Mesendoderm (in vitro differentiated cells): ENCODE measurements around the gene ERC2.

Experiments used
- DNase-seq: peaks from one replicate; pipeline ENCODE4 v3.0.0; 2013
- H2AK5ac ChIP-seq: 2 replicates; pipeline ENCODE4 v1.6.1; 2013; ENCODE audit warnings: low read length, inconsistent platforms
- H2BK120ac ChIP-seq: 2 replicates; pipeline ENCODE4 v1.6.1; 2013; ENCODE audit warnings: low read depth, mild to moderate bottlenecking, low read length, moderate library complexity, mixed read lengths
- H2BK15ac ChIP-seq: replicated peaks from 2 replicates; pipeline ENCODE4 v1.6.1; 2013; ENCODE audit warnings: low read depth, mild to moderate bottlenecking, moderate library complexity
- H2BK5ac ChIP-seq: 2 replicates; pipeline ENCODE4 v1.6.1; 2013; ENCODE audit warnings: low read length, inconsistent platforms
- H3K18ac ChIP-seq: 2 replicates; pipeline ENCODE4 v1.6.1; 2013; ENCODE audit warnings: mild to moderate bottlenecking, low read length, mixed read lengths
- H3K23ac ChIP-seq: one replicate; pipeline ENCODE4 v1.6.1; 2013; ENCODE audit warnings: low read length
- H3K27ac ChIP-seq: 2 replicates; pipeline ENCODE4 v1.5.1; 2013; ENCODE audit warnings: low read depth, mild to moderate bottlenecking, inconsistent platforms, low read length, moderate library complexity
- H3K27me3 ChIP-seq: 2 replicates; pipeline ENCODE4 v1.6.1; 2013; ENCODE audit warnings: low read length, control low read depth, mild to moderate bottlenecking, inconsistent platforms; ENCODE audit not compliant: insufficient read depth, poor library complexity
- H3K36me3 ChIP-seq: 2 replicates; pipeline ENCODE4 v1.6.1; 2013; ENCODE audit warnings: low read length, inconsistent platforms; ENCODE audit not compliant: control insufficient read depth, insufficient read depth
- H3K4ac ChIP-seq: one replicate; pipeline ENCODE4 v1.6.1; 2013; ENCODE audit warnings: low read depth, mild to moderate bottlenecking, low read length, moderate library complexity
- H3K4me1 ChIP-seq: 2 replicates; pipeline ENCODE4 v1.6.1; 2013; ENCODE audit warnings: low read depth, low read length, inconsistent platforms; ENCODE audit not compliant: control insufficient read depth
- H3K4me2 ChIP-seq: 2 replicates; pipeline ENCODE4 v1.6.1; 2013; ENCODE audit warnings: low read length
- H3K4me3 ChIP-seq: 2 replicates; pipeline ENCODE4 v1.5.1; 2013; ENCODE audit warnings: mild to moderate bottlenecking, low read length
- H3K56ac ChIP-seq: one replicate; pipeline ENCODE4 v1.6.1; 2013; ENCODE audit warnings: low read length
- H3K79me1 ChIP-seq: 2 replicates; pipeline ENCODE4 v1.6.1; 2013; ENCODE audit warnings: low read length, inconsistent platforms
- H3K79me2 ChIP-seq: 2 replicates; pipeline ENCODE4 v1.6.1; 2013; ENCODE audit warnings: mild to moderate bottlenecking, low read length; ENCODE audit not compliant: control insufficient read depth, insufficient read depth
- H3K9ac ChIP-seq: 2 replicates; pipeline ENCODE4 v1.6.1; 2013; ENCODE audit warnings: low read length, inconsistent platforms
- H4K5ac ChIP-seq: one replicate; pipeline ENCODE4 v1.6.1; 2013; ENCODE audit warnings: low read length
- H4K8ac ChIP-seq: one replicate; pipeline ENCODE4 v1.6.1; 2013; ENCODE audit warnings: low read depth, mild to moderate bottlenecking, control low read depth, low read length, moderate library complexity
- WGBS: extraction: QIAGEN DNeasy Blood & Tissue Kit; methylation state at CpG from one replicate; pipeline ENCODE4 v1.1.7; 2013; ENCODE audit warnings: low lambda C conversion rate, missing lambda C conversion rate; ENCODE audit not compliant: insufficient coverage; ENCODE audit errors: extremely low coverage; 5-methylcytosine and 5-hydroxymethylcytosine counted together

The ERC2 gene

GRCh38 chr3:56304069-56304468 lies 164.2 kb downstream of the ERC2 start:
- no peak overlapping the region for H3K4me2 ChIP-seq
- DNase-seq = no peak
- H3K4ac ChIP-seq = no peak overlapping the region

GRCh38 chr3:56303487-56303886 lies 164.8 kb downstream of the ERC2 start:
- Histone ChIP-seq H2AK5ac (no peak overlapping the region), H2BK15ac (no peak overlapping the region), H3K27me3 (no peaks in the 10 kb centered on the region)

More at GRCh38 chr3:56304069-56304468, 164.2 kb downstream of the ERC2 start:
- H2BK15ac ChIP-seq = no peak overlapping the region
- H3K9ac ChIP-seq = no peak overlapping the region
- H3K79me1 ChIP-seq = no peaks in the 10 kb centered on the region
- no peak overlapping the region for H2BK5ac ChIP-seq
- H3K27me3 ChIP-seq = no peaks in the 10 kb centered on the region
- no peak overlapping the region for H3K23ac ChIP-seq
- H3K36me3 ChIP-seq = no peaks in the 10 kb centered on the region
- no CpG with 5 or more reads among the region's 1 CpG for WGBS
- peaks cover 5% of the 10 kb centered on the region for H3K4me1 ChIP-seq
- H3K56ac ChIP-seq = no peak overlapping the region
- no peak overlapping the region for H4K8ac ChIP-seq
- no peaks in the 10 kb centered on the region for H3K79me2 ChIP-seq
- no peak overlapping the region for H3K18ac ChIP-seq
- no peak overlapping the region for H3K27ac ChIP-seq
- no peak overlapping the region for H4K5ac ChIP-seq
- no peak overlapping the region for H2AK5ac ChIP-seq
- no peak overlapping the region for H3K4me3 ChIP-seq
- no peak overlapping the region for H2BK120ac ChIP-seq

GRCh38 chr3:56302417-56302816 lies 165.8 kb downstream of the ERC2 start:
- peak; percentile 55 for DNase-seq
- Histone ChIP-seq H3K36me3 (no peaks in the 10 kb centered on the region), H2BK5ac (no peak overlapping the region), H3K4ac (no peak overlapping the region), H2BK15ac (no peak overlapping the region), H4K8ac (no peak overlapping the region), H4K5ac (no peak overlapping the region), H3K79me2 (no peaks in the 10 kb centered on the region), H3K4me3 (no peak overlapping the region), H3K4me1 (peaks cover 5% of the 10 kb centered on the region), H3K9ac (no peak overlapping the region), H3K27me3 (no peaks in the 10 kb centered on the region), H3K18ac (no peak overlapping the region), H3K27ac (no peak overlapping the region), H3K56ac (no peak overlapping the region), H3K4me2 (no peak overlapping the region), H3K23ac (no peak overlapping the region), H3K79me1 (no peaks in the 10 kb centered on the region), H2AK5ac (no peak overlapping the region), H2BK120ac (no peak overlapping the region)
- no CpG with 5 or more reads among the region's 2 CpGs for WGBS

More at GRCh38 chr3:56303487-56303886, 164.8 kb downstream of the ERC2 start:
- H3K79me2 ChIP-seq = no peaks in the 10 kb centered on the region
- H2BK120ac ChIP-seq = no peak overlapping the region
- H3K36me3 ChIP-seq = no peaks in the 10 kb centered on the region
- peak overlapping the region; percentile 40 for H3K18ac ChIP-seq
- peak; percentile 94 for DNase-seq
- no peak overlapping the region for H3K4ac ChIP-seq
- H3K4me3 ChIP-seq = no peak overlapping the region
- no peak overlapping the region for H2BK5ac ChIP-seq
- peak overlapping the region; percentile 51 for H3K56ac ChIP-seq
- no peak overlapping the region for H3K4me2 ChIP-seq
- no peak overlapping the region for H3K27ac ChIP-seq
- no peak overlapping the region for H4K8ac ChIP-seq
- no peak overlapping the region for H3K23ac ChIP-seq
- peaks cover 5% of the 10 kb centered on the region for H3K4me1 ChIP-seq
- H4K5ac ChIP-seq = no peak overlapping the region
- WGBS = no CpG with 5 or more reads among the region's 5 CpGs
- H3K79me1 ChIP-seq = no peaks in the 10 kb centered on the region
- H3K9ac ChIP-seq = no peak overlapping the region

- H3K4me2 ChIP-seq = no peak overlapping the region
- H3K27me3 ChIP-seq = no peaks in the 10 kb centered on the region
- WGBS = no CpG with 5 or more reads among the region's 3 CpGs
- no peak overlapping the region for H2BK15ac ChIP-seq
- H3K4ac ChIP-seq = no peak overlapping the region
- no peak overlapping the region for H3K4me3 ChIP-seq
- no peaks in the 10 kb centered on the region for H3K4me1 ChIP-seq
- no peak overlapping the region for H2BK5ac ChIP-seq
- no peak overlapping the region for H2AK5ac ChIP-seq
- H3K79me1 ChIP-seq = no peaks in the 10 kb centered on the region
- no peaks in the 10 kb centered on the region for H3K36me3 ChIP-seq
- no peak overlapping the region for H3K27ac ChIP-seq
- H3K56ac ChIP-seq = no peak overlapping the region
- no peak overlapping the region for H3K23ac ChIP-seq
- no peak overlapping the region for H3K18ac ChIP-seq
- no peak for DNase-seq
- H3K9ac ChIP-seq = no peak overlapping the region
- no peak overlapping the region for H4K5ac ChIP-seq
- no peak overlapping the region for H4K8ac ChIP-seq
- no peaks in the 10 kb centered on the region for H3K79me2 ChIP-seq
- no peak overlapping the region for H2BK120ac ChIP-seq
Observed at GRCh38 chr3:56297281-56297840, 170.9 kb downstream of the ERC2 start.

GRCh38 chr3:56296361-56296760 lies 171.9 kb downstream of the ERC2 start:
- Histone ChIP-seq H2AK5ac (no peak overlapping the region), H3K4me2 (no peak overlapping the region), H3K27me3 (no peaks in the 10 kb centered on the region), H3K36me3 (no peaks in the 10 kb centered on the region), H3K18ac (no peak overlapping the region), H2BK5ac (no peak overlapping the region), H4K8ac (no peak overlapping the region), H3K4ac (no peak overlapping the region), H3K4me1 (no peaks in the 10 kb centered on the region), H3K23ac (no peak overlapping the region), H3K79me1 (no peaks in the 10 kb centered on the region), H3K4me3 (no peak overlapping the region), H3K9ac (no peak overlapping the region), H4K5ac (no peak overlapping the region), H3K79me2 (no peaks in the 10 kb centered on the region), H2BK15ac (no peak overlapping the region), H3K56ac (no peak overlapping the region), H3K27ac (no peak overlapping the region), H2BK120ac (no peak overlapping the region)
- peak; percentile 46 for DNase-seq
- WGBS = no CpG with 5 or more reads among the region's 5 CpGs

GRCh38 chr3:56295161-56295560 lies 173.1 kb downstream of the ERC2 start:
- no peak for DNase-seq
- H3K18ac ChIP-seq = no peak overlapping the region
- no peak overlapping the region for H3K4me3 ChIP-seq

More at GRCh38 chr3:56295161-56295560, 173.1 kb downstream of the ERC2 start:
- H2BK5ac ChIP-seq = no peak overlapping the region
- no peaks in the 10 kb centered on the region for H3K79me1 ChIP-seq
- H4K8ac ChIP-seq = no peak overlapping the region
- no peak overlapping the region for H2BK15ac ChIP-seq
- WGBS = no CpG with 5 or more reads among the region's 2 CpGs
- H2AK5ac ChIP-seq = no peak overlapping the region
- H4K5ac ChIP-seq = no peak overlapping the region
- H3K4me1 ChIP-seq = no peaks in the 10 kb centered on the region
- H3K4ac ChIP-seq = no peak overlapping the region
- no peaks in the 10 kb centered on the region for H3K27me3 ChIP-seq
- H3K23ac ChIP-seq = no peak overlapping the region
- no peaks in the 10 kb centered on the region for H3K36me3 ChIP-seq
- H3K9ac ChIP-seq = no peak overlapping the region
- H3K27ac ChIP-seq = no peak overlapping the region
- H3K4me2 ChIP-seq = no peak overlapping the region
- H3K79me2 ChIP-seq = no peaks in the 10 kb centered on the region
- no peak overlapping the region for H2BK120ac ChIP-seq
- H3K56ac ChIP-seq = no peak overlapping the region
